NAMALWA (cell line): ENCODE measurements around the gene DHRS13.
A peak's percentile ranks its signal among the peaks of the same experiment; 100 is the strongest.

Experiments
- DNase-seq: peaks from one replicate; pipeline ENCODE4 v3.0.0-alpha.2; 2015; ENCODE audit warnings: low spot score

Gene DHRS13

DNA sequence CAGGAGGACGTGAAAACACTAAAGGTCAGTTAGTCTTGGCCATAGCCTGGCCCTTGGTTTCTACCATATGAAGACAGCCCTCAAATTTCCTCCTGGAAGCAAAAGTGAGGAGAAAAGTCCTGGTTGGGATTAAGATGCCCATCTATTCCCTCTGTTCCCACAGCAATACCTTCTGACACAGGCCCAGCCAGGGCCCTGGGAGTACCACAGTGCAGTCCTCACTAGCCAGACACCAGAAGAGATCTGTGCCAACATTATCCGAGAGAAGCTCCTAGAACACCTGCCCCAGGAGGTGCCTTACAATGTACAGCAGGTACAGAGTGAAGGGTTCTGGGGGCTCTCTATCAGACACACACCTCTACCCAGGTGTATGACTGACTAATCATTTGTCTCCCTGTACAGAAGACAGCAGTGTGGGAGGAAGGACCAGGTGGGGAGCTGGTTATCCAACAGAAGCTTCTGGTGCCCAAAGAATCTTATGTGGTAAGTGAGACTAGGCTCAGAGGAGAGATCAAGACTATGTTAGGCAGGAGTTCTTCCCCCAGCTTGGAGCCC, 44.0 kb downstream of the DHRS13 start:
- DNase-seq = no peak

DNA sequence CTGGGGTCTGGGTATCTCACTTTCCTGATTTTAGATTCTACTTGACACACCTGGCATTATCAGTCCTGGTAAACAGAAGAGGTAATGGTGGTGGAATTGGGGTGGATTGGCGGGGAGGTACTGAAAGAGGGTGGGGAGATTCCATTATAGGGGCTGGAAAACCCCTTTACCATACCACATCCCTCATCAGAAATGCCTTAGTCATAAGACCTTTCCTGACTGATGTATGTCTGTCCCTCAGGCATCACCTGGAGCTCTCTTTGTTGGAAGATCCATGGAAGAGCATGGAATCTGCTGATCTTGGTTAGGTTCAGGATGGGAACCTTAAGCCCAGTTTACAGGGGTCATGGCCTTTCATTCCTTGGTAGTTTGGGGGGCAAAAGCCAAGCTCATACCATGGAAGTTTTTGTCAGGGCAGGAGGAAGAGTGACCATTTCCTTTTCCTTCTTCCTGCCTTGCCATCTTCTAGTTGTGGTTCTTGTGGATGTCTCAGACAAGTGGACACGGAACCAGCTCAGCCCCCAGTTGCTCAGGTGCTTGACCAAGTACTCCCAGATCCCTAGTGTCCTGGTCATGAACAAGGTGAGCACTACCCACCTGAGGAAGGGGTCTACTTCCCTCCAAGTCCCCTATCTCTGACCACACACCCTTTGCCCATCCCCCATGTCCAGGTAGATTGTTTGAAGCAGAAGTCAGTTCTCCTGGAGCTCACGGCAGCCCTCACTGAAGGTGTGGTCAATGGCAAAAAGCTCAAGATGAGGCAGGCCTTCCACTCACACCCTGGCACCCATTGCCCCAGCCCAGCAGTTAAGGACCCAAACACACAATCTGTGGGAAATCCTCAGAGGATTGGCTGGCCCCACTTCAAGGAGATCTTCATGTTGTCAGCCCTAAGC, 44.7 kb downstream of the DHRS13 start:
- no peak for DNase-seq

DNA sequence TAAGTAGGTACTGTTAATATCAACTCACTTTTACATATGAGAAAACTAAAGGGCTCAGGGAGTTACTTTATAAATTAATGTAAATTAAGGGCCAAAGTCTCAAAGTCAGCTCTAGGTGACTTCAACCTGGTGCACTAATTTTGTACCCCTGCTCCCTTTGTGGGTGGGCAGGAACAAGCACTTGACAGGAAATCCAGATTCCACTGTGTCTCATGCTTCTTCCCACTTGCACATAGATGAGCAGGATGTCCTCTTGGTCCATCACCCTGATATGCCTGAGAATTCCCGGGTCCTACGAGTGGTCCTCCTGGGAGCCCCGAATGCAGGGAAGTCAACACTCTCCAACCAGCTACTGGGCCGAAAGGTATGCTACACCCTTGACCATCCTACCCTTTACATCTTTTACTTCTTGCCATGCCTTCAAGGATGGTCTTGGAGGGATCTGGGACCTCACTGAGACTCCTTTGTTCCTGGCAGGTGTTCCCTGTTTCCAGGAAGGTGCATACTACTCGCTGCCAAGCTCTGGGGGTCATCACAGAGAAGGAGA, 46.8 kb downstream of the DHRS13 start:
- DNase-seq = no peak

DNA sequence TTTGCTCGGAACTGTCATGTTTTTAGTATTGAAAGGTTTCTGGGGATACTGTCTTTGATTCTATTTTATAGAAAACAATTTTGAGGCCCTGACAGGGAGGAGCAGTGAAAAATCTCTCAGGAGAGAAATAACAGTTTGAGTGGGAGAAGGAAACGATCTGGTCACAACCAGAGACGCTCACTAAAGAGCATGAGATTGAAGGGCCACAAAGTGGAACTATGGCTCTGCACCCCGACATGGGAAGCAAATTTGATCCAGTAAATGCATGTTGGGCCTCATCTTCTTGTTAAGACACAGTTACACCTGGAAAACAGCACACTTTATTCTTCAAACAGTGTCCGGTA, 47.6 kb downstream of the DHRS13 start:
- no peak for DNase-seq

DNA sequence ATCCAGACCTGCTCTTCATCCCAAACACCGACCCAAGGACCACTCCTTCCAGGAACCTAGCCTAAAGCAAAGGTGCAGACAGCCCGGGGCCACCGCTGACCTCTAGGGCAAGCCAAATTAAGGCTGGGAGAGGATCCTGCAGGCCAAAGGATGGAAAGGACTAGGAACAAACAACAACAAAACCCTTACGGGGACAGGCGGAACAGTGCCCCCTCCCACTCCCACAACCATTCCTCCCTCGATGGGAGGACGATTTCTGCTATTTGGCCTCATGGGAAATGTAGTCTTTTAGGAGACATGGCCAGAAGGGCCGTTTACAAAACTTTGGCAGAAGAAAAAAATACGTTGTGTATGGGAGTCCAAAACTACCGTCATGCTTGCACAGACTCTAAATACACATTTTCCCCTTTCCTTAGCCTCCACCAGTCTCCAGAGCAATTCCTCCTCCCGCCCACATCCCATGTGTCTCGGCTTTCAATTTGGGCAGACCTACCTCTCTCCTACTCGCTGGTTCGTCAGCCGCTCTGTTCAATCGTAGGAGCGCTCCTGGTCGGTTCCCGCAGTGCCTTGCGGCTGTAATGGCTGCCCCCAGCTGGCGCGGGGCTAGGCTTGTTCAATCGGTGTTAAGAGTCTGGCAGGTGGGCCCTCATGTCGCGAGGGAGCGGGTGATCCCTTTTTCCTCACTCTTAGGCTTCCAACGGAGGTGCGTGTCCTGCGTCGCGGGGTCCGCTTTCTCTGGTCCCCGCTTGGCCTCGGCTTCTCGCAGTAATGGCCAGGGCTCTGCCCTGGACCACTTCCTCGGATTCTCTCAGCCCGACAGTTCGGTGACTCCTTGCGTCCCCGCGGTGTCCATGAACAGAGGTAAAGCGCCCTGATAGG, 48.2 kb downstream of the DHRS13 start, which contains the start of gene ERAL1:
ERAL1 (plus strand) TSS at position 560 of the 879 bp plus-strand sequence; CDS start at position 579, 19 bp downstream.
- peak; percentile 93 for DNase-seq

DNA sequence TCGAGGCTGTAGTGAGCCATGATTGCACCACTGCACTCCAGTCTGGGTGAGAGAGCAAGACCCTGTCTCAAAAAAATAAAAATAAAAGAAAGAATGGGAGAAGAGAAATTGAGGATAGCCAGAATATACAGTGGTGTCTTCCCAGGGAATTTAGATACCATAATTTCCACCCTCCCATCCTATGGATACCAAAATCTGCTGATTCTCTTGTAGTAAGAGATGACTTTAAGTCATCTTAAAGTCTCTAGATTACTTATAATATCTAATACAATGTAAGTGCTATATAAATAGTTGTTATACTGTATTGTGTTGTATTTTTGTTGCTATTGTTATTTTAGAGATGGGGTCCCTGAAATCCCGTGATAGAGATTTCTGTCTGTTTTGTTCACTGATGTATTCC, 49.6 kb downstream of the DHRS13 start:
- DNase-seq = no peak

DNA sequence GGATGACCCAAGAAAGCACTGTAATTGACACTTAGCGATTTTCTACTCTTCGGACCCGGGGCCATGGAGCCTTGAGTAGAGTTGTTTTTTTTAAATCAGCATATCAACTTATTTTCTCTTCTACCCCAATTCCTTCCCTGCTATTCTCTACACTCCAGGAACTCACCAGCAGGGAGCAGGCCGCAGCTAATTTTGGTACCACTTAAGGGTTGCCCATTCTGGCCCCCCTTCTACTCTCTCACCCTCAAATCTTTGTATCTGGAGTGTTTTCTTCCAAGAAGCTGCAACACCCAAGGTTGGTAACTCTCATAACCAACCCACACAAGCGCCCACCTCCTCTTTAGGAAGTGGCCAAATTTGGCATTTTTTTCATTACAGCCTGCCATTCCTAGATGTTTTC, 53.6 kb downstream of the DHRS13 start:
- DNase-seq = peak; percentile 21

DNA sequence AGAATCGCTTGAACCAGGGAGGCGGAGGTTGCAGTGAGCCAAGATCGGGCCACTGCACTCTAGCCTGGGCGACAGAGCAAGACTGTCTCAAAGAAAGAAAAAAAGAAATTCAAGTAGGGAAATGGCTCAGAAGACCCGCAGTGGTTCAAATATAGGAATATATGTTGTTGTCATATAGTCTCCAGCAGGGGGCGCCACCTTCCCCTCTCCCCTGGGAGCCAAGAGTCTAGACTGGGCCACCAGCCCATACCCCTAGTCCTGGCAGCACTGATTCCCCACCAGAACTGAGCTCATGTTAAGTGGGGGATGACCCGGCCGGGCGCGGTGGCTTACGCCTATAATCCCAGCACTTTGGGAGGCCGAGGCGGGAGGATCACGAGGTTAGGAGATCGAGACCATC, 54.2 kb downstream of the DHRS13 start:
- peak; percentile 51 for DNase-seq
